ENCODE data around the gene EDIL3. TPM values are rescaled to one million over a fixed set of nuclear protein-coding genes. Genes with fewer than 3 reads are reported as not detected.

Gene EDIL3
- total and polyA plus RNA-seq, 11 donors = 1.3 to 38.2 (median 18.3) TPM

DNA sequence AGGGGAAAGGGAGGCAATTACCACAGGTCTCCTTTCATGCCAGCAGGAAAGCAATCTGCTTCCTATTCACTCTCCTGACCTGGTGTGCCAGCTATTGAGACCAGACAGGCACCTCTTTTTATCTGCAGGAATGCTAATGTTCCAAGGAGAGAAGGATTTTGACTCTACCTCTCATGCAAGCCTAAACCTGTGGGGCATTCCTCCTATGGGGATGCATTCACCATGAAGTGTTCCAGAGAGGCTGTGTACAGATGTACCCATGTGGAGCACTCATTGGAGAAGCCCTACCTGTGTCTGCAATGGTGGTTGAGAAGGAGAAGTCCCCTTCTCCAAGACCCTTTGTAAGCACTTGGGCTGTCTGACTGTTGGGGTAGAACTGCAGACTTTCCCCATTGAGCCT lies 45.4 kb upstream of the EDIL3 start:
- Histone ChIP-seq H3K4me1 (no peaks in the 10 kb centered on the region), H3K36me3 (no peaks in the 10 kb centered on the region), H3K9me3 (peaks cover 0 to 16% (median 0%) of the 10 kb centered on the region in 12 donors), H3K4me3 (no peak overlapping the region), H3K27ac (no peak overlapping the region), H3K27me3 (no peaks in the 10 kb centered on the region)
- no peak for DNase-seq
- ATAC-seq = no peak
- intact Hi-C loops (cut with DNase I) = no loop called here
- TF ChIP-seq POLR2A (IDR thresholded peaks at IDR 0.05) = no peak
- TF ChIP-seq, protein P1, sequence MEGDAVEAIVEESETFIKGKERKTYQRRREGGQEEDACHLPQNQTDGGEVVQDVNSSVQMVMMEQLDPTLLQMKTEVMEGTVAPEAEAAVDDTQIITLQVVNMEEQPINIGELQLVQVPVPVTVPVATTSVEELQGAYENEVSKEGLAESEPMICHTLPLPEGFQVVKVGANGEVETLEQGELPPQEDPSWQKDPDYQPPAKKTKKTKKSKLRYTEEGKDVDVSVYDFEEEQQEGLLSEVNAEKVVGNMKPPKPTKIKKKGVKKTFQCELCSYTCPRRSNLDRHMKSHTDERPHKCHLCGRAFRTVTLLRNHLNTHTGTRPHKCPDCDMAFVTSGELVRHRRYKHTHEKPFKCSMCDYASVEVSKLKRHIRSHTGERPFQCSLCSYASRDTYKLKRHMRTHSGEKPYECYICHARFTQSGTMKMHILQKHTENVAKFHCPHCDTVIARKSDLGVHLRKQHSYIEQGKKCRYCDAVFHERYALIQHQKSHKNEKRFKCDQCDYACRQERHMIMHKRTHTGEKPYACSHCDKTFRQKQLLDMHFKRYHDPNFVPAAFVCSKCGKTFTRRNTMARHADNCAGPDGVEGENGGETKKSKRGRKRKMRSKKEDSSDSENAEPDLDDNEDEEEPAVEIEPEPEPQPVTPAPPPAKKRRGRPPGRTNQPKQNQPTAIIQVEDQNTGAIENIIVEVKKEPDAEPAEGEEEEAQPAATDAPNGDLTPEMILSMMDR (IDR thresholded peaks at IDR 0.05) = no peak

DNA sequence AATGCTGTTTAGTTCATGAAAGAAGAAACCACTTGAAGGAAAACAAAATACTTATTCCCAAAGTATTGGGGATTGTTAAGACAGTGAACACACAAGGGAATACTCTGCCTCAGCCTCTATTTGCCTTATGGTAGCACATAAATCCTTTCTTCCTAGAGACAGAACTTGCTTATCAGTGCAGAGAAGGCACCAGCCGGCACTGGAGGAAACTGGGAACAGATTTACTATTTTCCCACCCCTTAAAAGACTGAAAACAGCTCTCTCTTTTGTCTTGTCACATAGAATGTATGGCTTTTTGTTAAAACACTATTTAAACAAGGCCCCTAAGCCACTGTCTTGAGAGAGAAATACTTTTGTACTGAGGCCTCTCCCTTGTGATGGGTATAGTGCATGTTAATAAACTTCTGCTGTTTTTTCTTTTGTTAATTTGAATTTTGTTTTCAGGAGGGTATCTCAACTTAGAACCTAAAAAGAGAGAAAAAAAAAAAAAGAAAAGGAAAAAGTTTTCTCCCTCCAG lies 40.7 kb upstream of the EDIL3 start:
- Histone ChIP-seq H3K27ac (no peak overlapping the region), H3K27me3 (no peaks in the 10 kb centered on the region), H3K4me1 (no peaks in the 10 kb centered on the region), H3K4me3 (no peak overlapping the region), H3K36me3 (no peaks in the 10 kb centered on the region), H3K9me3 (peaks cover 0 to 20% (median 0%) of the 10 kb centered on the region in 12 donors)
- WGBS, 4 donors = 23 to 54% (median 43%) methylated on average over 1 of the region's 1 CpG
- no peak for ATAC-seq
- no peak for DNase-seq
- intact Hi-C loops (cut with DNase I) = no loop called here
- TF ChIP-seq, protein P1 (IDR thresholded peaks at IDR 0.05) = peak in 1 of 12 donors; percentile 4
- no peak for TF ChIP-seq POLR2A (IDR thresholded peaks at IDR 0.05)

DNA sequence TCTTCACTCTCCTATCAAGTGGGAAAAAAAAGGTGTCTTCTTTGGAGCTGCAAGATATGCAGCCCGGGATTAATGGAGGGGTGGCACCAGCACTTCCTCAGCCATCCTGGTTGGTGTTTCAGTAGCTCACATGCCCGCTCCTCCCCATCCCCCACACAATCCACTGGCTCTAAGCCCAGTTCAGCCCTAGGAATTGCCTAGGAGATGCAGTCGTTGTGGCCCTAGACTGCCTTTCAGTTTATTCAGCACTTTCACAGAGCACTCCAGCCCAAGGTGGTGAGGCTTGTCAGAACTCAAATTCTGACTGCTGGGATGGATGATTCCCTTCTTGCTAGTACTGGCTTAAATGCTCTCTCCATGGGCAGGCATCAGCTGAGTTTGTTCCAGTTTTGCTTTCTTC lies 35.1 kb upstream of the EDIL3 start:
- intact Hi-C loops (cut with DNase I) = loop anchor here in 1 of 10 donors (5.0 kb wide), 1 partner anchor 372 kb away; no protein-coding TSS in a partner anchor
- H3K4me3 ChIP-seq = no peak overlapping the region
- WGBS, 4 donors = 65 to 77% (median 68%) methylated on average over 3 of the region's 3 CpGs
- H3K9me3 ChIP-seq = peaks cover 0 to 20% (median 1%) of the 10 kb centered on the region in 12 donors
- no peak overlapping the region for H3K27ac ChIP-seq
- H3K27me3 ChIP-seq = no peaks in the 10 kb centered on the region
- DNase-seq = no peak
- ATAC-seq = no peak
- H3K36me3 ChIP-seq = no peaks in the 10 kb centered on the region
- TF ChIP-seq, protein P1 (IDR thresholded peaks at IDR 0.05) = no peak
- TF ChIP-seq POLR2A (IDR thresholded peaks at IDR 0.05) = no peak
- H3K4me1 ChIP-seq = no peaks in the 10 kb centered on the region

DNA sequence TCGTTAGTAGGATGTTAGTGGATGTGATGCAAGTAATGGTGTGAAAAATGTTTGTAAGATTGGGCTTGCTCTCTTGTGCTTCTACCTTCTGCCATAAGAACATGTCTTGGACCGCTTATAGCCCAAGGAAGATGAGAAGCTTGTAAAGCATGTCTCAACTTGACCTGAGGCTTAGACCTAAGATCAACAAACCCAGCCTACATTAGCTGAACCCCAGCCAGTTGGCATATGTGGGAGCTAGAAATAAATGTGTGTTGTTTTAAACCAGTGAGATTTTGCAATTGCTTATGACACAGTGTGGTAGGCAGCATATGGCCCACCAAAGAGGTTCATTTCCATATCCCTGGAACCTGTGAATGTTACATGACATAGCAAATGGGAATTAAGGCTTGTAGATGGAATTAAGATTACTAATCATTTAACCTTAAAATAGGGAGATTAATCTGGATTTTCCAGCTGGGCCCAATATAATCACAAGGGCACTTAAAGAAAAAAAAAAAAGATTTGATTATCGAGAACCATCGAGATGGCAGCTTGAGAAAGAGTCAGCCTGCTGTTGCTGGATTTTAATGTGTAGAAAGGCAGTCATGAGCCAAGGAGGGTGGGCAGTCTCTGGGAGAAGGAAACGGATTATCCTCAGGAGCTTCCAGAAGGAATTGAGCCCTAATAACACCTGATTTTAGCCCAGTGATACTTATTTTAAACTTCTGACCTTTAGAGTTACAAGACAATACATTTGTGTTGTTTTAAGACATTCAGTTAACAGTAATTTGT lies 27.3 kb upstream of the EDIL3 start:
- Histone ChIP-seq H3K4me3 (no peak overlapping the region), H3K27me3 (no peaks in the 10 kb centered on the region), H3K36me3 (no peaks in the 10 kb centered on the region), H3K27ac (no peak overlapping the region), H3K4me1 (no peaks in the 10 kb centered on the region), H3K9me3 (peaks cover 0 to 17% (median 0%) of the 10 kb centered on the region in 12 donors)
- ATAC-seq (no peak), DNase-seq (no peak)
- intact Hi-C loops (cut with DNase I) = no loop called here
- TF ChIP-seq, protein P1 (IDR thresholded peaks at IDR 0.05) = no peak
- no peak for TF ChIP-seq POLR2A (IDR thresholded peaks at IDR 0.05)
- 87 to 91% (median 89%) methylated on average over 5 of the region's 5 CpGs for WGBS, 4 donors
